ENCODE results near the gene SCARB1.
"Not testable (repeated sequence)": the region's sequence is repeated elsewhere in the genome, so short reads cannot be mapped to it uniquely, and the experiment has no call there.

SCARB1 gene

DNA sequence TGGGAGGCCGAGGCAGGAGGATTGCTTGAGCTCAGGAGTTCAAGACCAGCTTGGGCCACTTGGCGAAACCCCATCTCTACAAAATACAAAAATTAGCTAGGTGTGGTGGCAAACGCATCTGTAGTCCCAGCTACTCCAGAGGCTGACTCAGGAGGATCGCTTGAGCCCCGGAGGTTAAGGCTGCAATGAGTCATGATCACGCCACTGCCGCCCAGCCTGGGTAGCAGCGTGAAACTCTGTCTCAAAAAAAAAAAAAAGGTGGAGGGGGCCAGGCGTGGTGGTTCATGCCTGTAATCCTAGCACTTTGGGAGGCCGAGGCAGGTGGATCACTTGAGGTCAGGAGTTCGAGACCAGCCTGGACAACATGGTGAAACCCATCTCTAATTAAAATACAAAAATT lies 16.7 kb upstream of the SCARB1 start:
- not testable (repeated sequence) for H3K9me3 ChIP-seq (ENCODE audit: control insufficient read depth, insufficient read depth, low read depth, low read length); H3K27ac ChIP-seq (ENCODE audit: low read depth, low read length); H3K4me3 ChIP-seq (ENCODE audit: low read depth, low read length); H3K27me3 ChIP-seq (ENCODE audit: control insufficient read depth, insufficient read depth, low read length); H3K36me3 ChIP-seq (ENCODE audit: control insufficient read depth, insufficient read depth, low read length); H3K9ac ChIP-seq (ENCODE audit: low read length)
- H3K4me1 ChIP-seq (ENCODE audit: control insufficient read depth, insufficient read depth, low read length) = peaks cover 18% of the 10 kb centered on the region

- H3K4me3 ChIP-seq (ENCODE audit: low read depth, low read length) = no peak overlapping the region
- no peaks in the 10 kb centered on the region for H3K9me3 ChIP-seq (ENCODE audit: control insufficient read depth, insufficient read depth, low read depth, low read length)
- H3K27ac ChIP-seq (ENCODE audit: low read depth, low read length) = no peak overlapping the region
- peaks cover 8% of the 10 kb centered on the region for H3K4me1 ChIP-seq (ENCODE audit: control insufficient read depth, insufficient read depth, low read length)
- no peaks in the 10 kb centered on the region for H3K36me3 ChIP-seq (ENCODE audit: control insufficient read depth, insufficient read depth, low read length)
- H3K27me3 ChIP-seq (ENCODE audit: control insufficient read depth, insufficient read depth, low read length) = no peaks in the 10 kb centered on the region
- H3K9ac ChIP-seq (ENCODE audit: low read length) = no peak overlapping the region
Measured at GRCh38 chr12:124878795-124879516, 15.3 kb upstream of the SCARB1 start.

DNA sequence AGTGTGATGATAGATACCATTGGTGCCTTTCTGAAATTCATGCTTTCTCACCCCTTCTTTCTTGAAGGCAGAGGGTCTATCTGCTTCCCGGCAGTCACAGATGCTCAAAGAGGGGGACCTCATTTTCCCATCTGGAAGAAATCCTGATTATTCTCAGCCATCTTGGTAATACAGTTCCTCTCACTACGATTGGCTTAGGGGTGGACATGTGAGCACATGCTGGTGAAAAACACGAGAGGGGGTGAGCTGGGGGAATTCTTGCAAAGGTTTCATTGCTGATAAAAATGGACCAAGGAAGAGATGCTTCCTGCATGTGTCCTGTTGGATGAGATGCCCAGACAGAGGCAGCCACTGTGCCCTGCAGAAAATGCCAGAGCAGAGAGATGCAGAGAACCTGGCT lies 13.8 kb upstream of the SCARB1 start:
- Histone ChIP-seq H3K27ac (ENCODE audit: low read depth, low read length) (no peak overlapping the region), H3K4me1 (ENCODE audit: control insufficient read depth, insufficient read depth, low read length) (no peaks in the 10 kb centered on the region), H3K27me3 (ENCODE audit: control insufficient read depth, insufficient read depth, low read length) (no peaks in the 10 kb centered on the region), H3K4me3 (ENCODE audit: low read depth, low read length) (no peak overlapping the region), H3K9ac (ENCODE audit: low read length) (no peak overlapping the region), H3K36me3 (ENCODE audit: control insufficient read depth, insufficient read depth, low read length) (no peaks in the 10 kb centered on the region), H3K9me3 (ENCODE audit: control insufficient read depth, insufficient read depth, low read depth, low read length) (no peaks in the 10 kb centered on the region)

DNA sequence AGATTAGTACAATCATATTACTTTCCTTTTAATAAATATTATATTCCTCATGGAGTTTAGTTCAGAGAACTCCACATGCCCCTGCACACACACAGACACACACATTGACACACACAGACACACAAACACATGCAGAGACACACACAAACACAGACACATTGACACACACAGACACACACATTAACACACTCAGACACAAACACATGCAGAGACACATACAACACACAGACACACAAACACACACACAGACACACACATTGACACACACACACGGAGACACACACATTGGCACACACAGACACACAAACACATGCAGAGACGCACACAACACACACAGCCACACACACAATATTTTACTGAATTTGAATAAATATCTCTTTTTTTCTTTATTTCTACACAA lies 12.5 kb upstream of the SCARB1 start:
- H3K4me1 ChIP-seq (ENCODE audit: control insufficient read depth, insufficient read depth, low read length) = no peaks in the 10 kb centered on the region; the same call in 1 of the 2 replicates
- no peak overlapping the region for H3K27ac ChIP-seq (ENCODE audit: low read depth, low read length)
- H3K9ac ChIP-seq (ENCODE audit: low read length) = no peak overlapping the region

DNA sequence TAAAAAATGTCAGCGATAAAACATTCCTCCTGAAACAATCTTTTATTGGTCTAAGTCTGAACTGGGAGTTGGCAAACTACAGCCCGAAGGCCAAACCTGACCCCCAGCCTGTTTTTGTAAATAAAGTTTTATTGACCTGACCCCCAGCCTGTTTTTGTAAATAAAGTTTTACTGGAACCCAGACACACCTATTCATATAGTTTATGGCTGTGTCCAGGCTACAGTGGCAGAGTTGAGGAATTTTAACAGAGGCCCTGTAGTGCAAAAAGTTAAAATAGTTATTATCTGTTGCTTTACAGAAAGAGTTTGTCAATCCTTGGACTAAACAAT lies 12.1 kb upstream of the SCARB1 start:
- H3K4me1 ChIP-seq (ENCODE audit: control insufficient read depth, insufficient read depth, low read length) = no peaks in the 10 kb centered on the region; the same call in 1 of the 2 replicates
- no peaks in the 10 kb centered on the region for H3K27me3 ChIP-seq (ENCODE audit: control insufficient read depth, insufficient read depth, low read length)
- H3K9me3 ChIP-seq (ENCODE audit: control insufficient read depth, insufficient read depth, low read depth, low read length) = no peaks in the 10 kb centered on the region
- H3K4me3 ChIP-seq (ENCODE audit: low read depth, low read length) = no peak overlapping the region
- no peak overlapping the region for H3K9ac ChIP-seq (ENCODE audit: low read length)
- H3K27ac ChIP-seq (ENCODE audit: low read depth, low read length) = no peak overlapping the region
- no peaks in the 10 kb centered on the region for H3K36me3 ChIP-seq (ENCODE audit: control insufficient read depth, insufficient read depth, low read length)

More for the DNA sequence above, 12.5 kb upstream of the SCARB1 start:
- H3K27me3 ChIP-seq (ENCODE audit: control insufficient read depth, insufficient read depth, low read length) = no peaks in the 10 kb centered on the region
- H3K4me3 ChIP-seq (ENCODE audit: low read depth, low read length) = no peak overlapping the region
- H3K9me3 ChIP-seq (ENCODE audit: control insufficient read depth, insufficient read depth, low read depth, low read length) = no peaks in the 10 kb centered on the region
- no peaks in the 10 kb centered on the region for H3K36me3 ChIP-seq (ENCODE audit: control insufficient read depth, insufficient read depth, low read length)

- no peak overlapping the region for H3K9ac ChIP-seq (ENCODE audit: low read length)
Measured at GRCh38 chr12:124874988-124875802, 11.5 kb upstream of the SCARB1 start.

GRCh38 chr12:124874188-124874587 lies 10.5 kb upstream of the SCARB1 start:
- no peaks in the 10 kb centered on the region for H3K27me3 ChIP-seq (ENCODE audit: control insufficient read depth, insufficient read depth, low read length)
- H3K27ac ChIP-seq (ENCODE audit: low read depth, low read length) = no peak overlapping the region
- H3K36me3 ChIP-seq (ENCODE audit: control insufficient read depth, insufficient read depth, low read length) = no peaks in the 10 kb centered on the region
- peaks cover 3% of the 10 kb centered on the region for H3K4me1 ChIP-seq (ENCODE audit: control insufficient read depth, insufficient read depth, low read length)
- H3K9ac ChIP-seq (ENCODE audit: low read length) = no peak overlapping the region
- no peak overlapping the region for H3K4me3 ChIP-seq (ENCODE audit: low read depth, low read length)
- H3K9me3 ChIP-seq (ENCODE audit: control insufficient read depth, insufficient read depth, low read depth, low read length) = no peaks in the 10 kb centered on the region

More at GRCh38 chr12:124874988-124875802, 11.5 kb upstream of the SCARB1 start:
- Histone ChIP-seq H3K4me1 (ENCODE audit: control insufficient read depth, insufficient read depth, low read length) (no peaks in the 10 kb centered on the region; the same call in 1 of the 2 replicates), H3K27ac (ENCODE audit: low read depth, low read length) (no peak overlapping the region), H3K4me3 (ENCODE audit: low read depth, low read length) (no peak overlapping the region), H3K9me3 (ENCODE audit: control insufficient read depth, insufficient read depth, low read depth, low read length) (no peaks in the 10 kb centered on the region), H3K27me3 (ENCODE audit: control insufficient read depth, insufficient read depth, low read length) (no peaks in the 10 kb centered on the region), H3K36me3 (ENCODE audit: control insufficient read depth, insufficient read depth, low read length) (no peaks in the 10 kb centered on the region)

DNA sequence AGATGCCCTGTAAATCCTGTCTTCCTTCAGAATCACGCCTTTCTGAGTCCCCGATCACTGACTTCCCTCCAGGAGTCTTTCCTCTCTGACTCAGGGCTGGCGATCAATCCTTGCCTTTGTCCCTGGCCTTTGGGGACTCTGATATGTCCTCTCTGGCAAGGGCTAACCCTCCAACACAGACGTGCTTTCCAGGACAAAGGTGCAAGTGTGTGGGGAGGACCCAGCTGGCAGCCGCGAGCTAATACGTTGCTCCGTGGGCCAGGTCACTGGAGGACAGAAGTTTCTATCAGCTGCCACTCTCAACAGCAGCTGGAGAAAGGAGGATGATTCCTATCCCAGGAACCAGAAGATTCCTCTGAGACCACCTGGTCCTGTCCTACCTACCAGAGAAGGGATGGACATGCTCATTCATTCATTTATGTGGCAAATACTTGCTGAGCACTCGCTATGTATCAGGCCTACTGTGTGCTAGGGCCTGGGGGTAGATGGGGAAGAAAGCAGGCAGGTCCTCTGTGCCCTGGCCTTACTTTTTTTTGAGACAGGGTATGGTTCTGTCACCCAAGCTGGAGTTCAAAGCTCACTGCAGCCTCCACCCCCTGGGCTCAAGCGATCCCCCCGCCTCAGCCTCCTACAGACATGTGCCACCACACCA lies 8.5 kb upstream of the SCARB1 start:
- no peak overlapping the region for H3K27ac ChIP-seq (ENCODE audit: low read depth, low read length)
- H3K9ac ChIP-seq (ENCODE audit: low read length) = no peak overlapping the region
- no peaks in the 10 kb centered on the region for H3K27me3 ChIP-seq (ENCODE audit: control insufficient read depth, insufficient read depth, low read length)
- H3K4me3 ChIP-seq (ENCODE audit: low read depth, low read length) = no peak overlapping the region
- no peaks in the 10 kb centered on the region for H3K36me3 ChIP-seq (ENCODE audit: control insufficient read depth, insufficient read depth, low read length)
- H3K9me3 ChIP-seq (ENCODE audit: control insufficient read depth, insufficient read depth, low read depth, low read length) = no peaks in the 10 kb centered on the region
- peaks cover 9% of the 10 kb centered on the region for H3K4me1 ChIP-seq (ENCODE audit: control insufficient read depth, insufficient read depth, low read length)

DNA sequence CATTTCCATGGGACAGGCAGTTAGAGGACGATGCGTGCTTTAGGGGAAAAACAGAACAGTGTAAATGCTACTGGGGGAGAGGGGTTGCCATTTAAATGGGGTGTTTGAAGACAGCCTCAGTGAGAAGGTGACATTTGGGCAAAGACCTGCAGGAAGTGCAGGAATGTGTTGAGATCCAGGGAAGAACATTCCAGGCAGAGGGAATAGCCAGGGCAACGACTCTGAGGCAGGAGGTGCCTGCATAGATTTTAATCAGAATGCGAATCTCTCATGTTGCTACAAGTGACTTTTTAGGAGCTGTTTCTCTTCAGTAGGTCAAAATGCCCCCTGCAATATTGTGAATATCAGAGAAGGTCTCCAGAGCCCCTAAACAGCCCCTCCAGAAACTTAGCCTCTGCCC lies 7.6 kb upstream of the SCARB1 start:
- no peak overlapping the region for H3K27ac ChIP-seq (ENCODE audit: low read depth, low read length)
- no peak overlapping the region for H3K9ac ChIP-seq (ENCODE audit: low read length)
- H3K27me3 ChIP-seq (ENCODE audit: control insufficient read depth, insufficient read depth, low read length) = no peaks in the 10 kb centered on the region
- H3K4me3 ChIP-seq (ENCODE audit: low read depth, low read length) = no peak overlapping the region
- H3K9me3 ChIP-seq (ENCODE audit: control insufficient read depth, insufficient read depth, low read depth, low read length) = no peaks in the 10 kb centered on the region
- peaks cover 9% of the 10 kb centered on the region for H3K4me1 ChIP-seq (ENCODE audit: control insufficient read depth, insufficient read depth, low read length)
- no peaks in the 10 kb centered on the region for H3K36me3 ChIP-seq (ENCODE audit: control insufficient read depth, insufficient read depth, low read length)

DNA sequence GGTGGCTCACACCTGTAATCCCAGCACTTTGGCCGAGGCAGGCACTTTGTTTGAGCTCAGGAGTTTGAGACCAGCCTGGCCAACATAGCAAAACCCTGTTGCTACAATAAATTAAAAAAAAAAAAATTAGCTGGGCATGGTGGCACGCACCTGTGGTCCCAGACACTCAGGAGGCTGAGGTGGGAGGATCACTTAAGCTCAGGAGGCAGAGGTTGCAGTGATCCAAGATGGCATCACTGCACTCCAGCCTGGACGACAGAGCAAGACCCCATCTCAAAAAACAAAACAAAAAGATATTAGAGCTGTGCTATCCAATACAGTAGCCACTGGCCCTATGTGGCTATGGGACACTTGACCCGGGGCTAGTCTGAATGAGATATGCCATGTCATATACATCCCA lies 6.9 kb upstream of the SCARB1 start:
- peaks cover 9% of the 10 kb centered on the region for H3K4me1 ChIP-seq (ENCODE audit: control insufficient read depth, insufficient read depth, low read length)
- no peak overlapping the region for H3K4me3 ChIP-seq (ENCODE audit: low read depth, low read length)
- no peaks in the 10 kb centered on the region for H3K9me3 ChIP-seq (ENCODE audit: control insufficient read depth, insufficient read depth, low read depth, low read length)
- no peak overlapping the region for H3K27ac ChIP-seq (ENCODE audit: low read depth, low read length)
- H3K36me3 ChIP-seq (ENCODE audit: control insufficient read depth, insufficient read depth, low read length) = no peaks in the 10 kb centered on the region
- H3K9ac ChIP-seq (ENCODE audit: low read length) = no peak overlapping the region
- H3K27me3 ChIP-seq (ENCODE audit: control insufficient read depth, insufficient read depth, low read length) = 0 out of 2 replicates have a peak, but pooled peaks cover 2% of the 10 kb centered on the region
